DOHH2 (cell line): ENCODE measurements around the gene COL17A1.

Experiments
- H3F3A ChIP-seq: fragments of 200-600 bp; sonication (generic), shearing (Covaris generic); 2 replicates; pipeline ENCODE4 v1.6.0; 2016; ENCODE audit warnings: antibody characterized with exemption, mild to moderate bottlenecking; ENCODE audit not compliant: control insufficient read depth, insufficient read depth
- H3K27ac ChIP-seq: fragments of 200-600 bp; sonication (generic); 2 replicates; pipeline ENCODE4 v1.5.1; 2014; ENCODE audit warnings: low read depth, mild to moderate bottlenecking, low read length, moderate library complexity
- H3K27me3 ChIP-seq: fragments of 200-600 bp; sonication (generic); 2 replicates; pipeline ENCODE4 v1.6.1; 2014; ENCODE audit warnings: mild to moderate bottlenecking, low read length, mixed read lengths; ENCODE audit not compliant: control insufficient read depth
- H3K36me3 ChIP-seq: fragments of 200-600 bp; sonication (generic); 2 replicates; pipeline ENCODE4 v1.6.1; 2014; ENCODE audit warnings: mild to moderate bottlenecking, low read length, moderate library complexity, mixed read lengths; ENCODE audit not compliant: control insufficient read depth
- H3K4me1 ChIP-seq: fragments of 200-600 bp; sonication (generic); 2 replicates; pipeline ENCODE4 v1.6.1; 2014; ENCODE audit warnings: mild to moderate bottlenecking, low read length, mixed read lengths; ENCODE audit not compliant: control insufficient read depth
- H3K4me2 ChIP-seq: fragments of 200-600 bp; sonication (generic); 2 replicates; pipeline ENCODE4 v1.6.0; 2014; ENCODE audit warnings: mild to moderate bottlenecking, low read length, moderate library complexity
- H3K4me3 ChIP-seq: fragments of 200-600 bp; sonication (generic); 2 replicates; pipeline ENCODE4 v1.5.1; 2014; ENCODE audit warnings: mild to moderate bottlenecking, low read length, mixed read lengths
- H3K79me2 ChIP-seq: fragments of 200-600 bp; sonication (generic); 2 replicates; pipeline ENCODE4 v1.6.1; 2014; ENCODE audit warnings: mild to moderate bottlenecking, low read length, mixed read lengths; ENCODE audit not compliant: control insufficient read depth
- H3K9me2 ChIP-seq: fragments of 200-600 bp; sonication (generic); replicated peaks from 2 replicates; pipeline ENCODE4 v1.6.1; 2014; ENCODE audit warnings: mild to moderate bottlenecking, low read length, mixed read lengths; ENCODE audit not compliant: control insufficient read depth
- H3K9me3 ChIP-seq: fragments of 200-600 bp; sonication (generic); 2 replicates; pipeline ENCODE4 v1.6.1; 2014; ENCODE audit warnings: antibody characterized with exemption, low read length, mixed read lengths; ENCODE audit not compliant: control insufficient read depth, insufficient read depth
- H4K20me1 ChIP-seq: fragments of 200-600 bp; sonication (generic); 2 replicates; pipeline ENCODE4 v1.6.0; 2014; ENCODE audit warnings: low read depth, mild to moderate bottlenecking, antibody characterized with exemption, low read length, moderate library complexity; ENCODE audit not compliant: control insufficient read depth, insufficient read depth
- EZH2phosphoT487 ChIP-seq: fragments of 200-600 bp; sonication (generic); IDR thresholded peaks from 2 replicates; pipeline ENCODE4 v1.6.1; 2017; ENCODE audit warnings: borderline replicate concordance, mild to moderate bottlenecking, antibody characterized with exemption, low read length, moderate library complexity, mixed read lengths
- TF ChIP-seq, protein P1 (sequence below): fragments of 200-600 bp; sonication (generic); IDR thresholded peaks from one replicate; pipeline ENCODE4 v1.5.1; 2014; ENCODE audit warnings: antibody characterized with exemption, mild to moderate bottlenecking, low read depth, low read length; ENCODE audit not compliant: poor library complexity, severe bottlenecking

Gene COL17A1

GRCh38 chr10:104092749-104093148 is 7.1 kb upstream of the COL17A1 start:
- H3K36me3 ChIP-seq: no peaks in the 10 kb centered on the region
- H3K27ac ChIP-seq: no peak overlapping the region
- no peaks in the 10 kb centered on the region for H3K79me2 ChIP-seq
- no peak overlapping the region for H3K4me3 ChIP-seq
- no peaks in the 10 kb centered on the region for H3F3A ChIP-seq
- H3K4me2 ChIP-seq: no peak overlapping the region
- H3K4me1 ChIP-seq: no peaks in the 10 kb centered on the region
- H3K9me3 ChIP-seq: no peaks in the 10 kb centered on the region
- no peaks in the 10 kb centered on the region for H3K9me2 ChIP-seq
- TF ChIP-seq, protein P1, sequence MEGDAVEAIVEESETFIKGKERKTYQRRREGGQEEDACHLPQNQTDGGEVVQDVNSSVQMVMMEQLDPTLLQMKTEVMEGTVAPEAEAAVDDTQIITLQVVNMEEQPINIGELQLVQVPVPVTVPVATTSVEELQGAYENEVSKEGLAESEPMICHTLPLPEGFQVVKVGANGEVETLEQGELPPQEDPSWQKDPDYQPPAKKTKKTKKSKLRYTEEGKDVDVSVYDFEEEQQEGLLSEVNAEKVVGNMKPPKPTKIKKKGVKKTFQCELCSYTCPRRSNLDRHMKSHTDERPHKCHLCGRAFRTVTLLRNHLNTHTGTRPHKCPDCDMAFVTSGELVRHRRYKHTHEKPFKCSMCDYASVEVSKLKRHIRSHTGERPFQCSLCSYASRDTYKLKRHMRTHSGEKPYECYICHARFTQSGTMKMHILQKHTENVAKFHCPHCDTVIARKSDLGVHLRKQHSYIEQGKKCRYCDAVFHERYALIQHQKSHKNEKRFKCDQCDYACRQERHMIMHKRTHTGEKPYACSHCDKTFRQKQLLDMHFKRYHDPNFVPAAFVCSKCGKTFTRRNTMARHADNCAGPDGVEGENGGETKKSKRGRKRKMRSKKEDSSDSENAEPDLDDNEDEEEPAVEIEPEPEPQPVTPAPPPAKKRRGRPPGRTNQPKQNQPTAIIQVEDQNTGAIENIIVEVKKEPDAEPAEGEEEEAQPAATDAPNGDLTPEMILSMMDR: no peak
- TF ChIP-seq EZH2phosphoT487: no peak
- H4K20me1 ChIP-seq: no peaks in the 10 kb centered on the region
- H3K27me3 ChIP-seq: peaks cover 5% of the 10 kb centered on the region; the same call in 1 of the 2 replicates

DNA sequence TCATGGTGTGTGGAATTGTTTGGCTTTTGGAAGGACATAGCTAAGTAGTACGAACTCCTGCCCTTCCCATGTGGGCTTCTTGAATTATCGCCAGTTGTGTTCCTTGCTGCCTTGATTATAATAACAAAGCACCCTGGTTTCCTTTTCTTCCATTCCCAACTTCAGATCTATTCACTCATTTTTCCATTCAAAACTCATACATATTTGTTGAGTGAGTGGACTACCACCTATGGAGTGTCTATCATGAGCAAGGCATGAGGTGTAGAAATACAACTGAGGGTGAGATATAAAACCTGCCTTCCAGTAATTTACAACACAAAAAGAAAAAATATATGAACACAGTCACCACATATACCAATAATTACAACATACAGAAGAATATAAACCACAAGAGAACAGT is 4.9 kb upstream of the COL17A1 start:
- no peak overlapping the region for H3K27ac ChIP-seq
- no peak overlapping the region for H3K4me2 ChIP-seq
- H3F3A ChIP-seq: no peaks in the 10 kb centered on the region
- H3K9me3 ChIP-seq: no peaks in the 10 kb centered on the region
- no peak overlapping the region for H3K4me3 ChIP-seq
- H3K79me2 ChIP-seq: no peaks in the 10 kb centered on the region
- H3K4me1 ChIP-seq: no peaks in the 10 kb centered on the region
- no peaks in the 10 kb centered on the region for H4K20me1 ChIP-seq
- H3K9me2 ChIP-seq: no peaks in the 10 kb centered on the region
- no peak for TF ChIP-seq EZH2phosphoT487
- TF ChIP-seq, protein P1: no peak
- peaks cover 5% of the 10 kb centered on the region; the same call in 1 of the 2 replicates for H3K27me3 ChIP-seq
- no peaks in the 10 kb centered on the region for H3K36me3 ChIP-seq

- Histone ChIP-seq H3K4me3 (no peak overlapping the region), H3K4me1 (no peaks in the 10 kb centered on the region), H3K27ac (no peak overlapping the region), H3K9me3 (no peaks in the 10 kb centered on the region), H3K36me3 (no peaks in the 10 kb centered on the region), H3K79me2 (no peaks in the 10 kb centered on the region), H3K27me3 (peaks cover 5% of the 10 kb centered on the region; the same call in 1 of the 2 replicates), H3K9me2 (no peaks in the 10 kb centered on the region), H4K20me1 (no peaks in the 10 kb centered on the region), H3F3A (no peaks in the 10 kb centered on the region), H3K4me2 (no peak overlapping the region)
- TF ChIP-seq, protein P1: no peak
- TF ChIP-seq EZH2phosphoT487: no peak
Observed at GRCh38 chr10:104089621-104090020, 3.9 kb upstream of the COL17A1 start.
